Trophoblast cell (in vitro differentiated cells and primary cell): ENCODE results near the gene A1BG.

Experiments used
- DNase-seq, 2 donors: peaks; one replicate each; pipeline ENCODE4 v3.0.0-alpha.2; 2016
- H2AFZ ChIP-seq: 2 replicates; pipeline ENCODE4 v1.6.1; 2013; ENCODE audit warnings: low read length, moderate library complexity, mild to moderate bottlenecking; ENCODE audit not compliant: insufficient read depth, poor library complexity
- H2AK5ac ChIP-seq: 2 replicates; pipeline ENCODE4 v1.6.1; 2013; ENCODE audit warnings: mild to moderate bottlenecking, low read length
- H2BK120ac ChIP-seq: 2 replicates; pipeline ENCODE4 v1.6.1; 2013; ENCODE audit warnings: low read length, mild to moderate bottlenecking, moderate library complexity; ENCODE audit not compliant: insufficient read depth, poor library complexity
- H2BK12ac ChIP-seq: 2 replicates; pipeline ENCODE4 v1.6.1; 2013; ENCODE audit warnings: mild to moderate bottlenecking, low read length, moderate library complexity
- H2BK5ac ChIP-seq: 2 replicates; pipeline ENCODE4 v1.6.1; 2013; ENCODE audit warnings: low read length, low read depth, moderate library complexity, mild to moderate bottlenecking; ENCODE audit not compliant: poor library complexity
- H3K14ac ChIP-seq: 2 replicates; pipeline ENCODE4 v1.6.1; 2013; ENCODE audit warnings: mild to moderate bottlenecking, low read length
- H3K18ac ChIP-seq: 2 replicates; pipeline ENCODE4 v1.6.1; 2013; ENCODE audit warnings: mild to moderate bottlenecking, low read length
- H3K23ac ChIP-seq: 2 replicates; pipeline ENCODE4 v1.6.1; 2013; ENCODE audit warnings: low read length
- H3K27ac ChIP-seq: 2 replicates; pipeline ENCODE4 v1.5.1; 2013; ENCODE audit warnings: low read depth, mild to moderate bottlenecking, inconsistent platforms, low read length, moderate library complexity
- H3K27me3 ChIP-seq: 2 replicates; pipeline ENCODE4 v1.6.1; 2013; ENCODE audit warnings: inconsistent platforms, mild to moderate bottlenecking, low read length, moderate library complexity; ENCODE audit not compliant: insufficient read depth
- H3K36me3 ChIP-seq, 2 experiments: 1 replicate in 1 of 2; 2 replicates in 1 of 2; pipeline ENCODE4 v1.6.1; 2013; ENCODE audit warnings: low read length in 2 of 2, mild to moderate bottlenecking in 2 of 2, moderate library complexity in 1 of 2; ENCODE audit not compliant: insufficient read depth in 2 of 2, control insufficient read depth in 1 of 2
- H3K4ac ChIP-seq: 2 replicates; pipeline ENCODE4 v1.6.1; 2013; ENCODE audit warnings: low read depth, mild to moderate bottlenecking, low read length, moderate library complexity
- H3K4me1 ChIP-seq, 2 experiments: 1 replicate in 1 of 2; 2 replicates in 1 of 2; pipeline ENCODE4 v1.6.1; 2013; ENCODE audit warnings: low read length in 2 of 2, mild to moderate bottlenecking in 2 of 2, moderate library complexity in 1 of 2; ENCODE audit not compliant: insufficient read depth in 2 of 2, control insufficient read depth in 1 of 2
- H3K4me2 ChIP-seq: 2 replicates; pipeline ENCODE4 v1.6.1; 2013; ENCODE audit warnings: inconsistent platforms, mild to moderate bottlenecking, low read length, moderate library complexity
- H3K4me3 ChIP-seq: 2 replicates; pipeline ENCODE4 v1.5.1; 2013; ENCODE audit warnings: mild to moderate bottlenecking, low read depth, low read length, inconsistent platforms
- H3K79me1 ChIP-seq: one replicate; pipeline ENCODE4 v1.6.1; 2013; ENCODE audit warnings: low read length
- H3K79me2 ChIP-seq: 2 replicates; pipeline ENCODE4 v1.6.1; 2013; ENCODE audit warnings: low read length, mild to moderate bottlenecking; ENCODE audit not compliant: control insufficient read depth, insufficient read depth, poor library complexity
- H3K9ac ChIP-seq: 2 replicates; pipeline ENCODE4 v1.6.1; 2013; ENCODE audit warnings: mild to moderate bottlenecking, low read length
- H3K9me3 ChIP-seq: 2 replicates; pipeline ENCODE4 v1.6.1; 2013; ENCODE audit warnings: low read depth, mild to moderate bottlenecking, control low read depth, inconsistent platforms, low read length; ENCODE audit not compliant: insufficient read depth
- H4K12ac ChIP-seq: 2 replicates; pipeline ENCODE4 v1.6.1; 2013; ENCODE audit warnings: low read depth, mild to moderate bottlenecking, low read length, moderate library complexity
- H4K8ac ChIP-seq: 2 replicates; pipeline ENCODE4 v1.6.1; 2013; ENCODE audit warnings: low read depth, mild to moderate bottlenecking, low read length, moderate library complexity
- H4K91ac ChIP-seq: one replicate; pipeline ENCODE4 v1.6.1; 2013; ENCODE audit warnings: low read depth, mild to moderate bottlenecking, low read length, moderate library complexity
- WGBS: extraction: QIAGEN DNeasy Blood & Tissue Kit; methylation state at CpG from one replicate; pipeline ENCODE4 v1.1.7; 2013; ENCODE audit warnings: missing lambda C conversion rate; ENCODE audit not compliant: insufficient read length, insufficient coverage; ENCODE audit errors: extremely low coverage; 5-methylcytosine and 5-hydroxymethylcytosine counted together

The A1BG gene

GRCh38 chr19:58307736-58308135 is 45.6 kb downstream of the A1BG start:
- H3K9ac ChIP-seq = no peak overlapping the region
- no peak overlapping the region for H4K12ac ChIP-seq
- no peak overlapping the region for H3K4ac ChIP-seq
- peaks cover 2 to 3% of the 10 kb centered on the region in 2 experiments for H3K4me1 ChIP-seq
- H3K9me3 ChIP-seq = peaks cover 6% of the 10 kb centered on the region
- no peak overlapping the region for H2BK12ac ChIP-seq
- no peak overlapping the region for H3K4me3 ChIP-seq
- H3K4me2 ChIP-seq = no peak overlapping the region
- no peak overlapping the region for H3K14ac ChIP-seq
- H3K27me3 ChIP-seq = no peaks in the 10 kb centered on the region
- no CpG with 5 or more reads among the region's 4 CpGs for WGBS
- H2BK120ac ChIP-seq = no peak overlapping the region
- no peak overlapping the region for H2AK5ac ChIP-seq
- no peak overlapping the region for H3K27ac ChIP-seq
- peaks cover 3% of the 10 kb centered on the region for H3K79me1 ChIP-seq
- no peak overlapping the region for H3K18ac ChIP-seq
- DNase-seq = no peak
- peaks cover 18 to 36% of the 10 kb centered on the region in 2 experiments for H3K36me3 ChIP-seq
- H4K8ac ChIP-seq = no peak overlapping the region
- peaks cover 3% of the 10 kb centered on the region for H3K79me2 ChIP-seq
- H4K91ac ChIP-seq = no peak overlapping the region
- H2BK5ac ChIP-seq = no peak overlapping the region
- H3K23ac ChIP-seq = no peak overlapping the region
- no peak overlapping the region for H2AFZ ChIP-seq

- Histone ChIP-seq H3K9ac (no peak overlapping the region), H4K91ac (no peak overlapping the region), H3K4ac (no peak overlapping the region), H3K79me2 (peaks cover 3% of the 10 kb centered on the region), H3K36me3 (peaks cover 11 to 29% of the 10 kb centered on the region in 2 experiments), H3K23ac (no peak overlapping the region), H2BK5ac (no peak overlapping the region), H3K14ac (no peak overlapping the region), H3K9me3 (peaks cover 4% of the 10 kb centered on the region), H3K4me1 (peaks cover 2 to 3% of the 10 kb centered on the region in 2 experiments), H2AFZ (no peak overlapping the region), H3K27ac (no peak overlapping the region), H2BK12ac (no peak overlapping the region), H4K8ac (no peak overlapping the region), H3K79me1 (peaks cover 3% of the 10 kb centered on the region), H2BK120ac (no peak overlapping the region), H3K27me3 (no peaks in the 10 kb centered on the region), H3K18ac (peak overlapping the region; percentile 69), H3K4me3 (peak overlapping the region; percentile 96), H2AK5ac (no peak overlapping the region), H4K12ac (no peak overlapping the region), H3K4me2 (peak overlapping the region; percentile 70)
- DNase-seq = no peak
- no CpG with 5 or more reads among the region's 12 CpGs for WGBS
Observed at GRCh38 chr19:58305932-58306323, 47.4 kb downstream of the A1BG start.

DNA sequence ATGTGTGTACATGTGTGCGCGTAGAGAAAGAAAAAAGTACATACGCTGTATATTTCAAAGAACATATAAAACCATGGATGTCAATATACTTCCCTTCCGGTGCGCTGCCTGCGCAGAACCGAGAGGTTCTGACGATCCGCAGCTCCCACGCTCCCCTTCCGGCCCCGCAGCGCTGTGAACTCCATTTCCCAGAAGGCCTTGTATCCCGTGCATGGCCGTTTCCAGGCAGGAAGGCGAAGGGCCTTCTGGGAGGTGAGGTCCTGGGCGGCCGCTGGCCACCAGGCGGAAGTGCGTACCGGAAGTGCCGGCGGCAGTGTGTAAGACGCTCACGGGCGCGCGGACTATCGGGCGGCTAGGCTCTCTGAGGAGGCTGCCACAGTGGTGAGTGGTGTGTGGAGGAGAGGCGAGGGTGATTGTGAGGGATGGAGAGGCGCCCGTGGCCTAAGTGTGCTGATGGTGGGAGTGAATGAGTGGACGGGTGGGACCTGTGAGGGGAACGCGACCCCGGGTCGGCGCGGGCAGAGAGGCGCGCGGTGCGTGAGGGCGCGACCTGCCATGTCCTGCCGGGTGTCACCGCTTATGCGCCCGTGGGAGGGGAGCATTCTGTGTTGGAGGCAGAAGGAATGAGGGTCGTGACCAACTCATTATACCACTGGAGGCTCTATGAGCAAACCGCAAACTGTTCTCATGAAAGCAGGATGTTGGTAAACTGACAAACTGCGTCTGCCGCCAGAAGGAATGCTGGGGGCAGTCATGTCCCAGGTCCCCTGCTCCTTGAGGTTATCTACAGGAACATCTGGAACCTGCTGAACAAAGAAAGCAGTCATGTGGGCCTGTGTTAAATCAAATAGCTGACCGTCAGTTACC is 48.0 kb downstream of the A1BG start, which contains the start of gene ERVK3-1:
TSS of gene ERVK3-1 (plus strand) at position 313 of the 867 bp plus-strand sequence. CDS start 6,792 bp downstream, outside the sequence.
- H3K4ac ChIP-seq = peak within 1 kb of the TSS; percentile 22
- no peaks in the 10 kb centered on the region for H3K27me3 ChIP-seq
- peak within 1 kb of the TSS; percentile 71 for H4K8ac ChIP-seq
- peak within 1 kb of the TSS; percentile 70 for H3K4me2 ChIP-seq
- H3K14ac ChIP-seq = peak within 1 kb of the TSS; percentile 36
- H2AK5ac ChIP-seq = no peak within 1 kb of the TSS
- peak within 1 kb of the TSS; percentile 36 for H4K12ac ChIP-seq
- peaks cover 3% of the 10 kb centered on the region for H3K79me1 ChIP-seq
- WGBS = no CpG with 5 or more reads among the region's 55 CpGs
- peak within 1 kb of the TSS; percentile 79 for H3K9ac ChIP-seq
- no peak within 1 kb of the TSS for H2BK12ac ChIP-seq
- peak within 1 kb of the TSS; percentile 69 for H3K18ac ChIP-seq
- peaks cover 17 to 35% of the 10 kb centered on the region in 2 experiments for H3K36me3 ChIP-seq
- H2AFZ ChIP-seq = peak within 1 kb of the TSS; percentile 54
- DNase-seq = peak; percentile 99
- peak within 1 kb of the TSS; percentile 11 for H2BK120ac ChIP-seq
- H3K4me1 ChIP-seq = peaks cover 2 to 3% of the 10 kb centered on the region in 2 experiments
- peak within 1 kb of the TSS; percentile 3 for H2BK5ac ChIP-seq
- H3K9me3 ChIP-seq = peaks cover 4% of the 10 kb centered on the region
- no peak within 1 kb of the TSS for H3K23ac ChIP-seq
- H3K4me3 ChIP-seq = peak within 1 kb of the TSS; percentile 96
- peak within 1 kb of the TSS; percentile 41 for H4K91ac ChIP-seq
- peak within 1 kb of the TSS; percentile 44 for H3K27ac ChIP-seq
- peaks cover 3% of the 10 kb centered on the region for H3K79me2 ChIP-seq

DNA sequence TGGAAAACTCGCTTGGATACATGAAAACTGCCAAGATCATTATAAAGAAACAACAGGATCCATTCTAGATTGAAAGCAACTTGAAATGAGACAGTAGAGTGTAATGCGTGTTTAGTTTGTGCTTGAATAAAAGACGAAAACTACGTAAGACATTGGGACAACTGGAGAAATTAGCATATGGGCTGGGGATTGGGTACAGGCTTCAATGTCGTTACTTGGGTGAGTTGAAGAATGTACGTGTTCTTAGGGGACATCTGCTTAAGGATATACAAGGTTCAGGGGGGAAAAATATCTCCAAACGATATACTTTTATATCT is 48.6 kb downstream of the A1BG start:
- WGBS = no CpG with 5 or more reads among the region's 7 CpGs

More for the DNA sequence above, 48.6 kb downstream of the A1BG start:
- Histone ChIP-seq H3K4ac (no peak overlapping the region), H2BK12ac (no peak overlapping the region), H3K9ac (no peak overlapping the region), H3K4me2 (peak overlapping the region; percentile 52), H3K4me1 (peaks cover 2 to 3% of the 10 kb centered on the region in 2 experiments), H3K23ac (no peak overlapping the region), H3K79me2 (peaks cover 3% of the 10 kb centered on the region), H3K9me3 (peaks cover 4% of the 10 kb centered on the region), H2BK5ac (no peak overlapping the region), H3K18ac (no peak overlapping the region), H4K91ac (no peak overlapping the region), H3K79me1 (peaks cover 3% of the 10 kb centered on the region), H2BK120ac (no peak overlapping the region), H3K36me3 (peaks cover 21 to 41% of the 10 kb centered on the region in 2 experiments), H3K27ac (no peak overlapping the region), H2AFZ (no peak overlapping the region), H3K4me3 (no peak overlapping the region), H3K14ac (no peak overlapping the region), H4K8ac (no peak overlapping the region), H3K27me3 (no peaks in the 10 kb centered on the region), H2AK5ac (no peak overlapping the region), H4K12ac (no peak overlapping the region)
- DNase-seq = no peak
